Measurements from ENCODE around the gene DNAJB6.
"Not testable (repeated sequence)": the region's sequence is repeated elsewhere in the genome, so short reads cannot be mapped to it uniquely, and the experiment has no call there.

DNAJB6 gene

DNA sequence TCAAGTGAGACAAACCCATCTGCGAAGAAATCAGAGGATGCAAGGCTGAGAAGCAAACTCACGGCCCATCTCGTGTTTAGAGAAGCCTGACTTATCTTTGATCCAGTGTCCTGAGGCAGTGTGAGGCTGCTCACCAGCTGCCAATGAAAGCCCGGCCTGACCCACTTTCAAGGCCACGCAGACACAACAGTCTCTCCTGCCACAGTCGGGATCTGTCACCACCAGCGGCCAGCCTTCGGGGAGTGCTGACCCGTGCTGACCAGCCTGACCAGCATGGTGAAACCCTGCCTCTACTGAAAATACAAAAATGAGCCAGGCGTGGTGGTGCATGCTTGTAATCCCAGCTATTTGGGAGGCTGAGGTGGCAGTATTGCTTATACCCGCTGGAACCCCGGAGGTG, 7.4 kb upstream of the DNAJB6 start:
- DNase-seq = no peak

- DNase-seq = not testable (repeated sequence)
Observed at GRCh38 chr7:157330567-157330966, 6.2 kb upstream of the DNAJB6 start.

DNA sequence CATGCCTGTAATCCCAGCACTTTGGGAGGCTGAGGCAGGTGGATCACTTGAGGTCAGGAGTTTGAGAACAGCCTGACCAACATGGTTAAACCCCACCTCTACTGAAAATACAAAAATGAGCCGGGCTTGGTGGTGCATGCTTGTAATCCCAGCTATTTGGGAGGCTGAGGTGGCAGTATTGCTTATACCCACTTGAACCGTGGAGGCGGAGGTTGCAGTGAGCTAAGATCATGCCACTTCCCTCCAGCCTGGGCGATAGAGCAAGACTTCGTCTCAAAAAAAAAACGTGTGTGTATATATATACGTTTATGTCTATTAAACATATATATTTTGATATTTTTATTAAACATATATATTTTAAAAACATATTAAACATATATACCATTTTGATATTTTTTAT, 5.8 kb upstream of the DNAJB6 start:
- not testable (repeated sequence) for DNase-seq

- no peak for DNase-seq
Observed at GRCh38 chr7:157335236-157335635, 1.6 kb upstream of the DNAJB6 start.

GRCh38 chr7:157335991-157336382, 817 bp upstream of the DNAJB6 start:
- DNase-seq = no peak

DNA sequence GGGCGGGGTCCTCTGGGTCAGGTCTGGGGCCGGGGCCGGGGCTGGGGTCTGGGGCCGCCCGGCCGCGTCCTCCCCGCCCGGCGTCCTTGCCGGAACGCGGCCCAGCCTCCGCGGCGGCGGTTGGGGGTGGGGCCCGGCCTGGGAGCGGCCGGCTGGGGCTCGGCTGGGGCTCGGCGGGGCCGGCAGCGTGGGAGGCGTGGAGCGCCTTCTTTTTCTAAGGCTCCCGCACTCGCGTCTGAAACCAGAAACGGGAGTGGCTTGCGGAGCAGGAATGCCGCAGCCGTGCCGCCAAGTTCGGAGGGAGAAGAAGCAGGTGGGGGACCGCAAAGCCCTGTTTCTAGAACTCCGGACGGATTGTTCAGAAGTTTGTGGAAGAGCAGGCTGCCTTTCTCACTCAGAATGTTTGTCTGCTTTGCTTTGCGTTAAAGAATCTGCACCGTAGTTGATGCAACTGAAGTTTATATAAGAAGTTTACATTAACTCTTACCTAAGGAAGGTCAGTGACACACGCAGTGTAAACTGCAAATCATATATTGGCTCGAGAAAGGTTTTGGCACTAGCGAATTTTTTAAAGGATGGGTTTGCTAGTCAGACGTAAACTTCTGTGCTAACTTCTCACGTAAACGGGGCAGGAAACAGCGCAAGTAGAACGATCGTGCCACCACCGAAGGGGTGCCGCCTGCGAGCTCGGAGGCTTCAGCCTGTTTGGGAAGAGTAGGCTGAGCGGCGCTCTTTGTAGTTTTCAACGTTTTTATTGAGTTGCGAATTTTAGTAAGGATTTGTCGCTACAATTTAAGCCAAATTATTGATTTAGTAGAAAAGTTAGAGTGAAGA, 729 bp downstream of the DNAJB6 start:
- DNase-seq = peak; percentile 75

GRCh38 chr7:157339777-157340677, 3.2 kb downstream of the DNAJB6 start:
- peak; percentile 52 for DNase-seq

DNA sequence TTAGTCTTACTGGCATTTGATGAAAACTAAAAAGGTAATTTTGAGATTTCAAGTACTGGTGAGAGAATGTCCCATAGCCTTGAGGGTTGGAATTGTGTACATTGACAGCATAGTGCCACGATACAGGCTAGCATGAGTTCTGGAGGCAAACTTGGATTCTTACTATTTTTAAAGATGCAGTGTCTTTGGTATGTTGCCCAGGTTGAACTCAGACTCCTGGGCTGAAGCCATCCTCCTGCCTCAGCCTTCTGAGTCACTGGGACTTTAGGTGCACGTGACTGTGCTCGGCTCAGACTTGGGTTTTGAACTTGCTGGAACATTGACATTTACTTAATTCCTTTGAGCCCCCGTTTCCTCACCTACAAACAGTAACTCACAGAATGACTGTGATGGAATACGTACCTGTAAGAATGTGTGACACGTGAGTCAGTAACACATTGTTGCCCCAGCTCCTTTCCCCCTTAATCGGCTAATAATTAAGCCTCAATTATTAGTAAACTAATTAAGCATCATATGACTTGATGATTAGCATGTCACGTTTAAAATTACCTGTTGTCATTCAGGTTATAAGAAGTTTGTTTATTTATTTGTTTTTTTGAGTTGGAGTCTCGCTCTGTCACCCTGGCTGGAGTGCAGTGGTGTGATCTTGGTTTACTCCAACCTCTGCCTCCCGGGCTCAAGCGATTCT, 10.6 kb downstream of the DNAJB6 start:
- DNase-seq = no peak

DNA sequence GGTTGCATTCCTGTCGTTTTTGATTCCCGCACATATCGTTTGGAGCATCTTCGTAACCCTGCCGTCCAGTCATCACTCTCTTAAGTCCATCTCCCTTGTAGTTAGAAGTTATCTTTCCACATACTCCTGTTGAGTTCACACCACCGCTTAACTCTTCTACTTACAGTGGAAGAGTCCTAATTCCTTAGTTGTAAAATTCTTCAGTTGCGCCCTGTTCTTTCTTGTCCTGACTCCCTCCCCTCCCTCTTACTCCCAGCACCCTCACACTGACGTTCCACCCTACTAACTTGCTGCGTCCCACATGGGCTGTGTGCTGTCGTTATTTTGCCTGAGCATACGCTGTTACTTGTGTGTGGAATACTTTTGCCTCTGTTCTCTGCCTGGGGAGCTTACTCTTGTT, 11.7 kb downstream of the DNAJB6 start:
- no peak for DNase-seq

DNA sequence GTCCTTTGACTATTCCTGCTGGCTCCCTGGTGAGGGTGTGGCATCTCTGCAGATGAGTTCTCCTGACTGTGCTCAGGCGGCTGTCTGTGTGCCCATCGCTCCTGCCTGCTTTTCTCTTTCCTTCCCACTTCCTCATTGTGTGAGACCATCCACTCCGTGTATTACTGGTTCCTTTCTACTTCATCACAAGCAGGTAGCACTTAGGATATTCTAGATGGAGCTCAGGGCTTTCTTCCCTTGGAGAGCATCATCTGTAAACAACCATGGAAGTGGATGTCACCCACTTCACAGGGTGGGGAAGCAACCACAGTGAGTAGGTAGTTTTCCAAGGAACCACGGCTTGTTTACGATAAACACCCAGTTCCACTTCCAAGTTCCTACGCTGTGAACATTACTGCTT, 15.7 kb downstream of the DNAJB6 start:
- DNase-seq = no peak

- no peak for DNase-seq
Observed at GRCh38 chr7:157355784-157356511, 19.1 kb downstream of the DNAJB6 start.

GRCh38 chr7:157357129-157358040, 20.6 kb downstream of the DNAJB6 start:
- no peak for DNase-seq

GRCh38 chr7:157358041-157358752, 21.4 kb downstream of the DNAJB6 start:
- no peak for DNase-seq

DNA sequence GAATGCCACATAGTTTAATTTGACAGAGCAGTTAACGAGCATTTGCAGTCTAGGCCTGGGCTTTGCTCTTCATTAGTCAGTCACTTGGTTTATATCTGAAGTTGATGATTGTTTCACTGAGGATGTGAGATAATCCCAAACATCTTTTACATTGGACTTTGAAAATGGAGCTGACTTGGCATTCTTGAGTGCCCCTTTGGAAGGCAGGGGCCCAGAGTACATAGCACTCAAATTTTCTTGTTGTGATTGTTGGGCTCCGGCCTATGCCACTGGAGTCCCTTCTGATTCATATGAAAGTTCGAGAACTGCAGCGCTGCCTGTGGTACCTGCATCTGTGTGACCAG, 21.9 kb downstream of the DNAJB6 start:
- DNase-seq = no peak

DNA sequence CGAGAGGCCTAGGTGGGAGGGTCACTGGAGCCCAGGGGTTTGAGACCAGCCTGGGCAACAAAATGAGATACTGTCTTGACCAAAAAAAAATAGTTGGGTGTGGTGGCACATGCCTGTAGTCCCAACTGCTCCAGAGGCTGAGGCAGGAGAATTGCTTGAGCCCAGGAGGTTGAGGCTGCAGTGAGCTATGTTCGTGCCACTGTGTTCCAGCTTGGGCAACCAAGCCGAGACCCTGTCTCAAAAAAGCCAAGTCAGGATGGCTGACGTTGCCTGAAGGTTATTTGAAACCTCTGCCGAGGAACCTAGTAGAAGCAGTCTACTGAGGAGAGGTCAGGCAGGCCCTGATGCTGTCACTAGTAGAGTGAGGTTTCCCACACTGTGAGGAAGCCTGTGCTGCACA, 22.8 kb downstream of the DNAJB6 start:
- no peak for DNase-seq

- DNase-seq = no peak
Observed at GRCh38 chr7:157360483-157361025, 23.8 kb downstream of the DNAJB6 start.

DNA sequence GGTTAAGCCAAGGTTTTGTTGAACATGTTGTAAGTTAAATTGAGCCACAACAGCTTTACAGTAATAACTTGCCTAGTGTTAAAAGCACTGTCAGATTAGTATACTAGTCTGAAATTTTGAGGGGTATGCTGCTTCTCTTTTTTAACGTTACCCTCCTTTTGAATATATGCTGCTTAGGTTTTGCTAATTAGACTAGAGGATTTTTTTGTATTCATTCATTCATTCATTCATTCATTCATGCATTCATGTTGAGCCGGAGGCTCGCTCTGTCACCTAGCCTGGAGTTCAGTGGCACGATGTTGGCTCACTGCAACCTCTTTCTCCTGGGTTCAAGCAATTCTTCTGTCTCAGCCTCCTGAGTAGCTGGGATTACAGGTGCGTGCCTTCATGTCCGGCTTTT, 24.7 kb downstream of the DNAJB6 start:
- DNase-seq = no peak

GRCh38 chr7:157362729-157363128, 25.9 kb downstream of the DNAJB6 start:
- no peak for DNase-seq

- DNase-seq = no peak
Observed at GRCh38 chr7:157366722-157367121, 29.9 kb downstream of the DNAJB6 start.

- DNase-seq = no peak
Observed at GRCh38 chr7:157368955-157369354, 32.2 kb downstream of the DNAJB6 start.

- DNase-seq = no peak
Observed at GRCh38 chr7:157370742-157371141, 33.9 kb downstream of the DNAJB6 start.

Data from activated CD4-positive, CD25-positive, alpha-beta regulatory T cell treated with anti-CD3 and anti-CD28 coated beads, Interleukin-2, amount 50 U/mL, for 72 hours (primary cell).